IMR-90 (cell line): ENCODE data around the gene COPA. TPM values are rescaled to one million over a fixed set of nuclear protein-coding genes. Genes with fewer than 3 reads are reported as not detected.

Experiments used
- ATAC-seq: fragments of 200-7000 bp; cut with Tn5 transposase; 2 replicates; pipeline ENCODE4 v1.9.1; 2020; ENCODE audit warnings: low read depth, mild to moderate bottlenecking, moderate library complexity
- BruUV-seq: library from RNA; stranded (reverse); fragments of 400-500 nt; replicated peaks from 2 replicates; lab custom pipeline; 2021; lab: Mats Ljungman, UMichigan
- CTCF ChIA-PET: fragments of 300-600 bp; formaldehyde crosslinking; extraction: SDS; loops from one replicate; lab custom pipeline; 2021; ENCODE audit warnings: antibody characterized with exemption; lab: Yijun Ruan, JAX
- POLR2A ChIA-PET: fragments of 300-600 bp; sonication (Branson Sonifier 250); formaldehyde crosslinking; loops from one replicate; lab custom pipeline; 2022; ENCODE audit warnings: antibody characterized with exemption; ENCODE audit not compliant: unreplicated experiment; lab: Charles Lee
- DNase-seq: peaks from one replicate; pipeline ENCODE4 v3.0.0; 2013
- H2AFZ ChIP-seq: replicated peaks from 2 replicates; pipeline ENCODE3; 2013; ENCODE audit warnings: low read length, mild to moderate bottlenecking; ENCODE audit not compliant: poor library complexity
- H2AK5ac ChIP-seq: 2 replicates; pipeline ENCODE4 v1.6.1; 2013; ENCODE audit warnings: low read depth, low read length, inconsistent platforms
- H2AK9ac ChIP-seq: replicated peaks from 2 replicates; pipeline ENCODE3; 2013; ENCODE audit warnings: mild to moderate bottlenecking, low read depth, low read length, moderate library complexity; ENCODE audit not compliant: poor library complexity
- H2BK120ac ChIP-seq: 2 replicates; pipeline ENCODE4 v1.6.1; 2013; ENCODE audit warnings: low read depth, low read length, inconsistent platforms
- H2BK15ac ChIP-seq: 3 replicates; pipeline ENCODE4 v1.6.1; 2013; ENCODE audit warnings: low read depth, low read length, inconsistent platforms
- H2BK20ac ChIP-seq: 2 replicates; pipeline ENCODE4 v1.6.1; 2013; ENCODE audit warnings: low read depth, mild to moderate bottlenecking, inconsistent platforms, low read length, moderate library complexity
- H2BK5ac ChIP-seq: 2 replicates; pipeline ENCODE4 v1.6.1; 2013; ENCODE audit warnings: mild to moderate bottlenecking, low read depth, low read length, inconsistent platforms; ENCODE audit not compliant: poor library complexity, severe bottlenecking
- H3K14ac ChIP-seq: replicated peaks from 2 replicates; pipeline ENCODE4 v1.6.1; 2013; ENCODE audit warnings: low read depth, low read length, inconsistent platforms
- H3K18ac ChIP-seq: 2 replicates; pipeline ENCODE4 v1.6.1; 2013; ENCODE audit warnings: low read depth, low read length, control low read depth
- H3K23ac ChIP-seq: 2 replicates; pipeline ENCODE4 v1.6.1; 2013; ENCODE audit warnings: low read depth, low read length, inconsistent platforms
- H3K27ac ChIP-seq: 2 replicates; pipeline ENCODE4 v1.5.1; 2013; ENCODE audit warnings: mild to moderate bottlenecking, control low read depth, low read length; ENCODE audit not compliant: insufficient read depth
- H3K27me3 ChIP-seq: 2 replicates; pipeline ENCODE4 v1.6.1; 2013; ENCODE audit warnings: low read length; ENCODE audit not compliant: control insufficient read depth, insufficient read depth
- H3K36me3 ChIP-seq: 2 replicates; pipeline ENCODE4 v1.6.1; 2013; ENCODE audit warnings: low read length, mixed read lengths; ENCODE audit not compliant: control insufficient read depth, insufficient read depth
- H3K4ac ChIP-seq: 2 replicates; pipeline ENCODE4 v1.6.1; 2013; ENCODE audit warnings: low read depth, low read length, inconsistent platforms
- H3K4me1 ChIP-seq: 2 replicates; pipeline ENCODE4 v1.6.1; 2013; ENCODE audit warnings: low read length, mixed read lengths; ENCODE audit not compliant: control insufficient read depth, insufficient read depth
- H3K4me2 ChIP-seq: 2 replicates; pipeline ENCODE4 v1.6.1; 2013; ENCODE audit warnings: low read depth, mild to moderate bottlenecking, control low read depth, low read length, moderate library complexity
- H3K4me3 ChIP-seq: 2 replicates; pipeline ENCODE4 v1.5.1; 2013; ENCODE audit warnings: low read depth, mild to moderate bottlenecking, control low read depth, low read length, moderate library complexity; ENCODE audit not compliant: insufficient read depth
- H3K56ac ChIP-seq: 2 replicates; pipeline ENCODE4 v1.6.1; 2013; ENCODE audit warnings: low read length, inconsistent platforms; ENCODE audit not compliant: insufficient read depth; ENCODE audit errors: extremely low read depth
- H3K79me1 ChIP-seq, 2 experiments: 2 replicates each; pipeline ENCODE4 v1.6.1; 2013; ENCODE audit warnings: low read length in 2 of 2, inconsistent platforms in 1 of 2, low read depth in 1 of 2
- H3K9ac ChIP-seq: 2 replicates; pipeline ENCODE4 v1.6.1; 2013; ENCODE audit warnings: low read depth, low read length, control low read depth
- H3K9me1 ChIP-seq: 2 replicates; pipeline ENCODE4 v1.6.1; 2013; ENCODE audit warnings: low read length, inconsistent platforms; ENCODE audit not compliant: insufficient read depth
- H3K9me3 ChIP-seq: 2 replicates; pipeline ENCODE4 v1.6.1; 2013; ENCODE audit warnings: low read length; ENCODE audit not compliant: control insufficient read depth, insufficient read depth
- H4K20me1 ChIP-seq: 2 replicates; pipeline ENCODE4 v1.6.1; 2013; ENCODE audit warnings: low read length, inconsistent platforms; ENCODE audit not compliant: insufficient read depth
- H4K5ac ChIP-seq: 2 replicates; pipeline ENCODE4 v1.6.1; 2013; ENCODE audit warnings: mild to moderate bottlenecking, low read depth, low read length, control low read depth
- H4K8ac ChIP-seq, 2 experiments: 2 replicates each; pipeline ENCODE4 v1.6.1; 2013; ENCODE audit warnings: low read depth in 2 of 2, low read length in 2 of 2, control low read depth in 1 of 2, inconsistent platforms in 1 of 2
- H4K91ac ChIP-seq: 2 replicates; pipeline ENCODE4 v1.6.1; 2013; ENCODE audit warnings: low read depth, low read length, inconsistent platforms; ENCODE audit not compliant: insufficient read depth
- BHLHE40 ChIP-seq: fragments of 150-350 bp; IDR thresholded peaks from 2 replicates; pipeline ENCODE4 v1.6.1; 2016; ENCODE audit warnings: mild to moderate bottlenecking, low read depth, low read length
- CEBPB ChIP-seq: IDR thresholded peaks from 2 replicates; pipeline ENCODE4 v1.6.1; 2012; ENCODE audit warnings: low read depth, low read length, improper control_type of control experiment
- CHD1 ChIP-seq: IDR thresholded peaks from 2 replicates; pipeline ENCODE4 v1.6.1; 2012; ENCODE audit warnings: low read depth, low read length, improper control_type of control experiment
- FOS ChIP-seq: fragments of 150-350 bp; IDR thresholded peaks from 2 replicates; pipeline ENCODE4 v1.6.1; 2016; ENCODE audit warnings: low read depth, low read length
- MAFK ChIP-seq: IDR thresholded peaks from 2 replicates; pipeline ENCODE4 v1.6.1; 2012; ENCODE audit warnings: low read depth, low read length, improper control_type of control experiment
- MAZ ChIP-seq: IDR thresholded peaks from 2 replicates; pipeline ENCODE4 v1.6.1; 2012; ENCODE audit warnings: low read depth, mild to moderate bottlenecking, low read length, improper control_type of control experiment, moderate library complexity, borderline replicate concordance
- NFE2L2 ChIP-seq: fragments of 150-350 bp; IDR thresholded peaks from 2 replicates; pipeline ENCODE4 v1.6.1; 2016; ENCODE audit warnings: low read depth, mild to moderate bottlenecking, low read length
- POLR2A ChIP-seq: IDR thresholded peaks from 2 replicates; pipeline ENCODE4 v1.6.1; 2012; ENCODE audit warnings: mild to moderate bottlenecking, low read depth, low read length
- WGBS, 2 experiments: methylation state at CpG; one replicate each; pipeline versions ENCODE4 v1.1.5 to v1.1.7; 2013; ENCODE audit warnings: missing lambda C conversion rate in 2 of 2; ENCODE audit not compliant: insufficient read length in 1 of 2; ENCODE audit errors: extremely low coverage in 2 of 2; 5-methylcytosine and 5-hydroxymethylcytosine counted together
- dilution Hi-C: fragments of 300-500 bp; cut with HindIII; formaldehyde crosslinking; loops from one replicate; pipeline ENCODE4 v1.14.3; 2018; ENCODE audit warnings: low sequenced_read_pairs; ENCODE audit not compliant: unreplicated experiment
- in situ Hi-C: fragments of 300-500 bp; cut with MboI; formaldehyde crosslinking; loops from 3 replicates; pipeline ENCODE4 v1.14.3; 2019; ENCODE audit warnings: low sequenced_read_pairs, inconsistent platforms, mixed read lengths
- intact Hi-C: fragments of 100-400 bp; cut with micrococcal nuclease; formaldehyde crosslinking; loops from 2 replicates; pipeline ENCODE4 v1.10.0; 2022
- polyA plus RNA-seq, 3 experiments: library from polyadenylated mRNA; depleted of rRNA; stranded (reverse); fragments of >200 nt; gene quantifications; 2 replicates each; pipeline ENCODE4 v1.2.3, GENCODE V29; 2012; ENCODE audit warnings: low replicate concordance in 1 of 3
- total RNA-seq: library from RNA; depleted of rRNA; stranded (reverse); fragments of >200 nt; gene quantifications from 2 replicates; pipeline ENCODE4 v1.2.3, GENCODE V29; 2012
- TF ChIP-seq, protein P1 (sequence below): conservative IDR thresholded peaks from 2 replicates; pipeline ENCODE4 v1.5.1; 2012; ENCODE audit warnings: mild to moderate bottlenecking, low read depth, low read length, improper control_type of control experiment

Gene COPA
- total and polyA plus RNA-seq, 2 of the 4 experiments (the other 2 are of a cell fraction): 204 to 436 TPM

DNA sequence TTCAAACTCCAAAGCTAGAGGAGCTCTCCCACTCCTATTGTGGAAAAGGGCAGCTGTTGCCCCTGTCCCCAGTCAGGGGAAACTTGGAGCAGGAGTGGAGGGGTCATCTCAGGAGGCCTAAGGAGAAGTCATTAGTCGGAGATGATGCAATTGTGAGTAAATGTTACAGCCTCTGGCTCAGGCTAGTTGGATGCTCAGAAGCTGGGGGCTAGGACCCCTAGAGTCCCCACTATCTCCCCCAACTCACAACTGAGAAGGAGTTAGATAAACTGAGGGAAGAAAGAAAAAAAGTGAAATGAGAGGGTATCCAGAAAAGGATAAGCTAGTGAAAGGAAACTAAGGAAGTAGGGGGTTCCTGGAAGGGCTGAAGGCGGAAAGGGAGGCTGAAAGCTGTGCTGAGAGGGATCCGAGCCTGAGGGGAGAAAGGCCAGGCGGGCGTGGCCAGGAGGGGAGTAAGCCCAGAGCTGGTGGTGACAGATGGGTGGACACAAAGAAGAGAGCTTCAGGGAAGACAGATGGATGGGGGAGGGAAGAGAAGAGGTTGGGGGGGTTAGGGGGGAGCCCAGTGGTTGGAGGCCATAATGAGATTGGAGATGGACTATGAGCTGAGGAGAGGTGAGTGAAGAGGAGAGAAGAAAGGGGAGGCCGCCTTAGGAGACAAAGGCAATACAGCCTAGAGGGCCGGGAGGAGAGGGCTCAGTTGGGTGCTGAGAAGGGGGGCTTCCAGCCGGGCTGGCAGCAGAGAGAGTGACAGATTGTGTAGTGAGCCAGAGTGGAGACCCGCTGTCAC, 19.3 kb upstream of the COPA start:
- no peak for DNase-seq

More for the DNA sequence above, 19.3 kb upstream of the COPA start:
- Histone ChIP-seq H4K91ac (peak overlapping the region; percentile 39), H3K18ac (no peak overlapping the region; the same call in 1 of the 2 replicates), H4K20me1 (no peaks in the 10 kb centered on the region; the same call in 1 of the 2 replicates), H3K27me3 (no peaks in the 10 kb centered on the region; the same call in 1 of the 2 replicates), H3K27ac (peak overlapping the region; percentile 60; the same call in 1 of the 2 replicates), H3K4ac (peak overlapping the region; percentile 56), H3K4me3 (no peak overlapping the region), H2BK120ac (peak overlapping the region; percentile 64), H4K8ac (peak overlapping the region; percentile 40 to 76), H3K9me1 (no peaks in the 10 kb centered on the region; the same call in 1 of the 2 replicates), H3K23ac (no peak overlapping the region), H3K14ac (peak overlapping the region; percentile 78), H3K9me3 (no peaks in the 10 kb centered on the region), H4K5ac (peak overlapping the region; percentile 63; the same call in 1 of the 2 replicates), H3K4me1 (peaks cover 2% of the 10 kb centered on the region; the same call in 1 of the 2 replicates), H2BK5ac (peak overlapping the region; percentile 22), H3K4me2 (no peak overlapping the region), H2AFZ (peak overlapping the region; percentile 33), H2BK15ac (no peak overlapping the region; the same call in 2 of the 3 replicates), H2AK5ac (0 out of 2 replicates have a peak overlapping the region, but pooled peaks have one; percentile 50), H3K36me3 (peaks cover 15% of the 10 kb centered on the region), H2AK9ac (no peak overlapping the region), H2BK20ac (peak overlapping the region; percentile 42; the same call in 1 of the 2 replicates), H3K79me1 (no peaks in the 10 kb centered on the region), H3K56ac (no peak overlapping the region), H3K9ac (no peak overlapping the region)
- no peak; the same call in 1 of the 2 replicates for ATAC-seq
- ChIA-PET POLR2A (interaction anchor here (0.6 kb wide), 2 partner anchors 21 to 732 kb away, joined by 3 to 5 read pairs; no protein-coding TSS in a partner anchor), CTCF (no interaction called here)
- WGBS, 2 experiments: 55% methylated on average over 8 of the region's 9 CpGs; no CpG with 5 or more reads in 1 of the 2 experiments
- in situ Hi-C loops (no loop called here), intact Hi-C loops (no loop called here), dilution Hi-C loops (no loop called here)
- BruUV-seq: no TSS peak
- no peak for TF ChIP-seq BHLHE40
- no peak for TF ChIP-seq MAFK
- no peak for TF ChIP-seq MAZ
- TF ChIP-seq CHD1: no peak
- TF ChIP-seq POLR2A: no peak
- TF ChIP-seq, protein P1, sequence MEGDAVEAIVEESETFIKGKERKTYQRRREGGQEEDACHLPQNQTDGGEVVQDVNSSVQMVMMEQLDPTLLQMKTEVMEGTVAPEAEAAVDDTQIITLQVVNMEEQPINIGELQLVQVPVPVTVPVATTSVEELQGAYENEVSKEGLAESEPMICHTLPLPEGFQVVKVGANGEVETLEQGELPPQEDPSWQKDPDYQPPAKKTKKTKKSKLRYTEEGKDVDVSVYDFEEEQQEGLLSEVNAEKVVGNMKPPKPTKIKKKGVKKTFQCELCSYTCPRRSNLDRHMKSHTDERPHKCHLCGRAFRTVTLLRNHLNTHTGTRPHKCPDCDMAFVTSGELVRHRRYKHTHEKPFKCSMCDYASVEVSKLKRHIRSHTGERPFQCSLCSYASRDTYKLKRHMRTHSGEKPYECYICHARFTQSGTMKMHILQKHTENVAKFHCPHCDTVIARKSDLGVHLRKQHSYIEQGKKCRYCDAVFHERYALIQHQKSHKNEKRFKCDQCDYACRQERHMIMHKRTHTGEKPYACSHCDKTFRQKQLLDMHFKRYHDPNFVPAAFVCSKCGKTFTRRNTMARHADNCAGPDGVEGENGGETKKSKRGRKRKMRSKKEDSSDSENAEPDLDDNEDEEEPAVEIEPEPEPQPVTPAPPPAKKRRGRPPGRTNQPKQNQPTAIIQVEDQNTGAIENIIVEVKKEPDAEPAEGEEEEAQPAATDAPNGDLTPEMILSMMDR: no peak
- no peak for TF ChIP-seq FOS
- peak; percentile 68 for TF ChIP-seq CEBPB
- TF ChIP-seq NFE2L2: no peak
